Stimulated activated CD4-positive, alpha-beta T cell treated with anti-CD3 and anti-CD28 coated beads, TNF-alpha, amount 100 ng/mL, for 4 hours (primary cell): ENCODE measurements around the gene CCDC7.
"Not testable (repeated sequence)": the region's sequence is repeated elsewhere in the genome, so short reads cannot be mapped to it uniquely, and the experiment has no call there.

ENCODE experiments used
- DNase-seq, 3 experiments: peaks; one replicate each; pipeline ENCODE4 v3.0.0-alpha.2; 2020; ENCODE audit warnings: low read depth in 3 of 3

Gene CCDC7

GRCh38 chr10:32699683-32700082 lies 253.7 kb downstream of the CCDC7 start:
- DNase-seq, result not testable (repeated sequence)

DNA sequence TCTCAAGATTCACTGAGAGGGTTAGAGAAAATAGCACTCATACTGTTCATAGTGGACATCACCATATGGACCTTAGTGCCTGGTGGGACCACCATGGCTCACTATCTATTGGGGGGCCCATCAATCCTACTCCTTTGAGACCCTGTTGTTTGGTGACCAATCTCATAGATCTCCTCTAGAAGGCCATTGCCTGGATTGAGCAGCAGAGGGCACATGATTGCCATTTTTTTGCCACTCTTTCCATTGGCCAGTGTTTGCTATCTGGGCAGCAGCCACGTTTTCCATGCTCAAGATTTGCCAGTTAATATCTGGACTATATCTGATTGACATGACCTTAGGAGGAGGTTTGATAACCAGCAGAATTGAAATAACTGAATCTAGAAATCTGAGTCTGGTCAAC lies 267.6 kb downstream of the CCDC7 start:
- DNase-seq, result no peak

DNA sequence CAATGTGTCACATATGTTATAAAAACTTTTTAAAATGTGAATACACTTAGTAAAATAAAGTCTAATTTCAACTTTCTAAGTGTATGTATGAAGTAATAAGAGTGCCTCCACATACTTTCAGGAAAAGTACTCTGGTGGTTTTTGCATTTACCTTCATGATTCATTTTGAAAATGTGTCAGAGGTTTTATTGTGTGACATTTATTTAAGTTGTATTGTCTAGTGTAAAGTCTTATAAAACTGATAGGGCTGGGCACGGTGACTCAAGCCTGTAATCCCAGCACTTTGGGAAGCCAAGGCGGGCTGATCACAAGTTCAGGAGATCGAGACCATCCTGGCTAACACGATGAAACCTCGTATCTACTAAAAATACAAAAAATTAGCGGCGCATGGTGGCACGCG lies 285.6 kb downstream of the CCDC7 start:
- DNase-seq, result no peak

DNA sequence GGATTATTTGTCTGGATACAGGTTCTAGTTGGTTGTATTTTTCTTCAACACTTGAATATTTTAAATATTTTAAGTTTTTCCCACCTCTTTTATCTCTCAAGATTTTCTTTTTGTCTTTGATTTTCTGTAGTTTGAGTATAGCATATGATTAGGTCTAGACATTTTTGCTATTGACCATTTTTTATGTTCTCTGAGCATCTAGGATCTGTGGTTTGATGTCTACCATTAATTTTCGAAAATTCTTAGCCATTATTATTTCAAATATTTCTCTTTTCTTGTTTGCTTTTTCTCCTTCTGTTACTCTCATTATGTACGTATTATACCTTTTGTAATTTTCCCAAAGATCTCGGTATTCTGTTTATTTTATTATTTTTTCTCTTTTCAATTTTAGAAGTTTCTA lies 293.0 kb downstream of the CCDC7 start:
- DNase-seq, result no peak

- DNase-seq, result no peak
Measured at GRCh38 chr10:32744321-32744720, 298.4 kb downstream of the CCDC7 start.

GRCh38 chr10:32746869-32747268 lies 300.9 kb downstream of the CCDC7 start:
- DNase-seq, result no peak

DNA sequence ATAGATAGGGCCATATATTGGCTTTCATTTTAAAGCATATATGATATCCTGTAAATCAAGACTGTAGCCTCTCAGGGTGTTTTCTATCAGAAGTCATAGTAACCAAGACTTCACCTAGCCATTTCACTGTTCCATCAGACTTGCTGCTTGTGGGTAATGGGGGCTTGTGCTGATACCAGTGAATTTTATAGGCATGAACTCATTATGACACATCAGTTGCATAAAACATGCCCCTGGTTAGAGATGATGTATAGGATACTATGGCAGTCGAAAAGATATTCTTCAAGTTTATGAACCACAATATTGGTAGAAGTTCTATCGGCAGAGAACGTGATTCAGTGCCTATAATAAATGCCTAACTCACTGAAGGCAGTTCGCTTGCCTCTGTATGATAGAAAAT lies 305.6 kb downstream of the CCDC7 start:
- no peak for DNase-seq

- DNase-seq, result not testable (repeated sequence)
Measured at GRCh38 chr10:32754900-32755299, 309.0 kb downstream of the CCDC7 start.

DNA sequence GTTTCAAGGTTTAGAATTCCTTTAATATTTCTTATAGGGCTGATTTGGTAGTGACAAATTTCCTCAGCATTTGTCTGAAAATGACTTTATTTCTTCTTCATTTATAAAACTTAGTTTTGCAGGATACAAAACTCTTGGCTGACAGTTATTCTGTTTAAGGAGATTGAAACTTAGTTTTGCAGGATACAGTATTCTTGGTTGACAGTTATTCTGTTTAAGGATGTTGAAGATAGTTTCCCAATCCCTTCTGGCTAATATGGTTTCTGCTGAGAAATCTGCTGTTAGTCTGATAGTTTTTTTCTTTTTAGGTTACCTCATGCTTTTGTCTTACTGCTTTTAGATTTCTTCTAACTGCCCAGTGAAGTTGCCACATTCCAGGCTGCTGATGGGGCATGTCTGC lies 325.3 kb downstream of the CCDC7 start:
- no peak for DNase-seq

- DNase-seq, result no peak
Measured at GRCh38 chr10:32773105-32773504, 327.2 kb downstream of the CCDC7 start.

DNA sequence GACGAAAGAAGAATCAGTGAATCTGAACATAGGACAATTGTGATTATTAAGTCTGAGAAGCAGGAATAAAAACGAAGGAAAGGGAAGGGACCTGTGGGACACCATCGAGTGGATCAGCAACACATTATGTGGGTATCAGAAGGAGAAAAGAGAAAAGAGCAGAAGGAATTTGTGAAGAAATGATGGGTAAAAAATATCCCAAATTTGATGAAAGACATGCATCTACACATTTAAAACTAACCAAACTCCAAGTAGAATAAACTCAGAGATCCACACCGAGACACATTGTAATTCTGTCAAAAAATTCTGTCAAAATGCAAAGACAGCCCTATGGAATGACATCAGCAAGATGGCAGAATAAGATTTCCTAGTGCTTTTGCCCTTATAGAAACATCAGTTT lies 341.0 kb downstream of the CCDC7 start:
- DNase-seq, result no peak

GRCh38 chr10:32787690-32788284 lies 341.8 kb downstream of the CCDC7 start:
- DNase-seq, result no peak

- no peak for DNase-seq
Measured at GRCh38 chr10:32788359-32788758, 342.4 kb downstream of the CCDC7 start.

- DNase-seq, result no peak
Measured at GRCh38 chr10:32790483-32790882, 344.5 kb downstream of the CCDC7 start.

DNA sequence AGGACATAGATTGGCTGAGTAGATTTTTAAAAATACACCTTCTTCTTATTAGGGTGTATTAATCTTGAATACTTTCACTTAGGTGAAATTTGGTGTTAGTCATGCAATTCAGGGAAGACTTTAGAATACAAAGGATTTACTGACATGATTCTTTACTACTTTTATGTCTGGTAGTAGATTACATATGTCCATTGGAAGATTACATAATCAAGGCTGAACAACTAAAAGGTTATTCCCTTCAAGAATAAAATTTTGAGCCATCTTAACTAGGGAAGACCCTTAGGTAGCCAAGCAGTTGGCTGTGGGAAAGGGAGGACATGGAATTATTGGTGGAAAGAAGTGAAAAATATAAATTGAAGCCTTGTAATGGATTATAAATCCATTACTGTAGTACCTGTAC lies 347.1 kb downstream of the CCDC7 start:
- DNase-seq, result no peak

DNA sequence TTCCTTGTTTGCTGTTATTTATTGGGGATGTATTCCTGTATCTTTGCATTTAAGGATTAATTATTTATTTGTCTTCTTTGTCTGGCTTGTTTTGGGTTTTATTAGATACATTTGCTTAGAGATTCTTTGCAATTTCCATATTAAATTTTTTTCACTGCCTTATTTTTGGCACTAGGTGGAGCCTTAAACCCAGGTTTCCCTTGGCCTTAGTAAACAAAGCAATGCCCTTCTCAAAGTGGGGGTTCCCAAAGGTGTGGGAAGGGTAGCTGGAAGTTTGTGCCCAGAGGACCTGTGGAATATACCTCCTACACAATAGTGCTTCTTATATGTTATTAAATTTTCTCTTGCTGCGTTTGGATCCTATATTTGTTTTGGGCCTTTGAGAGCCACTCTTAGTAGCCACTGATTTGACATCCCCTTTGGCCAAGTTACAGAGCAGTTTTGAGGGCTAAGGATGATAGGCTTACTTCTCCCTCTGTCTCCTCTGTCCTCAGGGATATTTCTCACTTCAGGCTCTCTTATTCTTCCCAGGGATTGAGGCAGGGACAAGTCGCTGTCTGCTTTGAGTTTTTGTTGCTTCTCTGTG lies 349.8 kb downstream of the CCDC7 start:
- DNase-seq, result no peak

DNA sequence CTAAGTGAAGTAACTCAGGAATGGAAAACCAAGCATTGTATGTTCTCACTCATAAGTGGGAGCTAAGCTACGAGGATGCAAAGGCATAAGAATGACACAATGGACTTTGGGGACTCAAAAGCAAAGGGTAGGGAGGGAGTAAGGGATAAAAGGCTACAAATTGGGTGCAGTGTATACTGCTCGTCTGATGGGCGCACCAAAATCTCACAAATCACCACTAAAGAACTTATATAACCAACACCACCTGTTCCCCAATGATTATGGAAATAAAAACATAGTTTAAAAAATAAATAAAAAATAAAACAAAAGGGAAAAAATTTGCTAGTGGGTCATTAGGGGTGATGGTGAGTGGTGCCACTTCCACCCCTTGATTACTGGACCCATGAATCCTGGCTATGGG lies 351.5 kb downstream of the CCDC7 start:
- not testable (repeated sequence) for DNase-seq

DNA sequence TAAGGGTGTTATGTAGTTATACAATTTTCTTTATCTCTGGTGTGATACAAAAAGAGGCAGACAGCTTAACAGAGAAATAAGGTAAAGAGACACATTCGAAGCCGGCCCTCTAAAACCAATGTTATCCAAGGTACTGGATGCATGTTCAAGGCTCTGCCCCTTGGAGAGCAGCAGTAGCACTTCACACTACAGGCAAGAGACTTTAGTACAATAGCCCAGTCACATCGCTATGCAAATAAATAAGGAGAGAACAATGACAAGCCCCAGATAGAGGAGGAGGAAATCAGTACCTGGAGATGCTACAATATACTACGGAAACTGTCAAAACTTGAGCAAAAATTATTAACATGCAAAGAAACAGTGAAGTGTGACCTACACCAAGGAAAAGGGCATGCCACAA lies 401.0 kb downstream of the CCDC7 start:
- no peak for DNase-seq

GRCh38 chr10:32851301-32851700 lies 405.4 kb downstream of the CCDC7 start:
- no peak for DNase-seq

DNA sequence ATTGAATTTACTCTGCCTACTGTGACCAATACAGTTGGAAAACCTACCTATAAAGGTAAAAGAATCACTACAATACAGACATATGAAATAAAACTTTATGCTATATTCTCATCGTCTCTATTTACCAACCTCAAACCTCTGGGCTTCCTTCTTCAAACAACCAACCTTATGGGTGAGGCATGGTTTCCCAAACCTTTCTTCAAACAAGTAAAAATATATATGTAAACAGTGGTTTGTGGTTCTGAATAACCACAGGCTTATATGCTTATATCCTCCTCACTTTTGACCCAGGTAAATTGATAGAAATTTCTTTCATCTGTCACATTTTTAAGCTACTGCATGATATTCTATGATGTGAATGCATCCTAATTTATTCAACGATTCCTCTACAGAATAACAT lies 408.5 kb downstream of the CCDC7 start:
- DNase-seq, result no peak

DNA sequence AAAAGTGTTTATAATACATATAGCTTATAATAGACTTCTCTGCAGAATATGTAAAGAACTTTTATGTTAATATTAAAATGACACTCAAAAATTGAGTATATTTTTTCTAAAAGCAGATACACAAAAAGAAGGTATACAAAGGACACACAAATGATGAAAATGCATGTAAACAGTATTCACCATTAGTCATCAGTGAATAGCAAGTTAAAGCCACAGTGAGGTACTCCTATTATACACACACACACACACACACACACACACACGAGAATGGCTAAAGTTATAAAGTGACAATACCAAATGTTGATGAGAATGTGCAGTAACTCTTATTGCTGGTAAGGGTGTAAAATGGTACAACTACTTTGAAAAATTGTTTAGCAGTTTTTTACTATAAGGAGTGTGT lies 419.2 kb downstream of the CCDC7 start:
- no peak for DNase-seq

- no peak for DNase-seq
Measured at GRCh38 chr10:32877915-32878314, 432.0 kb downstream of the CCDC7 start.

DNA sequence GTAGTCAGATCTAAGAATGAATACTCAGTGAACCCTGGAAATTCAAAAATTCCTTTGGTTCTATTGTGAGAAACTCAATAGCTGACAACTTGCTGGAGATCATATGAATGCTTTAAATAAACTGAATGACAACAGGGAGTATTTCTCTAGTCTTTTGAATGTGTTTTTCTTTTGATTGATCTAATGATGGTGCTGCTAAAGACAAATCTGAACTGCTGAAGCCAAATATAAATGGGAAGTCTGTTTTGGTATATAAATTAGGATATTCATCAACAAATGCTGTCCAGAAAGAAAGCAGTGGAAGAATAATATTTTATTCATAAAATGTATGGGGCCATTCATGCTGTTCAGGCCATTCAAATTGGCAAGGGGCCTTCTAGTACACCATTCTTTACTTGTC lies 432.7 kb downstream of the CCDC7 start:
- no peak for DNase-seq

- DNase-seq, result no peak
Measured at GRCh38 chr10:32882076-32882475, 436.1 kb downstream of the CCDC7 start.
